HUES64 (cell line): ENCODE results near the gene CDH13.

Experiments used
- H3K27ac ChIP-seq: 2 replicates; pipeline ENCODE4 v1.7.0; 2013; ENCODE audit warnings: low read depth, low read length, inconsistent platforms
- H3K27me3 ChIP-seq: 2 replicates; pipeline ENCODE4 v1.6.1; 2013; ENCODE audit warnings: mild to moderate bottlenecking, low read length; ENCODE audit not compliant: insufficient read depth
- H3K36me3 ChIP-seq: 2 replicates; pipeline ENCODE4 v1.6.1; 2013; ENCODE audit warnings: mild to moderate bottlenecking, low read length; ENCODE audit not compliant: insufficient read depth
- H3K4me1 ChIP-seq: 2 replicates; pipeline ENCODE4 v1.6.1; 2013; ENCODE audit warnings: mild to moderate bottlenecking, low read length, moderate library complexity; ENCODE audit not compliant: insufficient read depth
- H3K4me3 ChIP-seq: 2 replicates; pipeline ENCODE4 v1.5.1; 2013; ENCODE audit warnings: mild to moderate bottlenecking, low read length, moderate library complexity
- H3K9ac ChIP-seq: 2 replicates; pipeline ENCODE4 v1.6.1; 2013; ENCODE audit warnings: mild to moderate bottlenecking, low read depth, low read length
- H3K9me3 ChIP-seq: 2 replicates; pipeline ENCODE4 v1.6.1; 2013; ENCODE audit warnings: low read depth, low read length; ENCODE audit not compliant: insufficient read depth
- WGBS: fragments of 150-250, 120-280 bp; methylation state at CpG from one replicate; pipeline ENCODE4 v1.1.7; 2013; ENCODE audit warnings: missing lambda C conversion rate; 5-methylcytosine and 5-hydroxymethylcytosine counted together

The CDH13 gene

GRCh38 chr16:82763371-82763770, 136.6 kb downstream of the CDH13 start:
- H3K4me1 ChIP-seq = peaks cover 8% of the 10 kb centered on the region; the same call in 1 of the 2 replicates
- H3K27ac ChIP-seq = no peak overlapping the region
- H3K36me3 ChIP-seq = no peaks in the 10 kb centered on the region
- no peak overlapping the region for H3K9ac ChIP-seq
- H3K4me3 ChIP-seq = no peak overlapping the region
- no peaks in the 10 kb centered on the region for H3K27me3 ChIP-seq
- 88% methylated on average over 2 of the region's 2 CpGs for WGBS
- no peaks in the 10 kb centered on the region for H3K9me3 ChIP-seq

DNA sequence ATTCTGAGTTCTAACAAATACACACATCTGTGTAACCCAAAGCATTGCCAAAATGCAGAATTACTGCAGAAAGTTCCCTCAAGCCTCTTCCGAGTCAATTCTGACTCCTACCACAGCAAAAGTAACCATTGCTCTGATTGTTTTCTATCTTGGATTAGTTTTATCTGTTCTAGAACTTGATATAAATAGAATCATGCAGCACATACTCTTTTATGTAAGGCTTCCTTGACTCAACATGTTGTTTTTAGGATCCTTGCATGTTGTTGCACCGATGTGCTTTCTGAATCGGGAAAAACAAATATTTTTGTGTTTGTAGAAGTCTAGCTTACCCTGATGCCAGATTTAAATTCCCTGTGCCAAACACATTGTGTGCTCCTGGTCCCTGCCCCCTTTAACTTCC, 140.4 kb downstream of the CDH13 start:
- no peak overlapping the region for H3K4me3 ChIP-seq
- no peak overlapping the region for H3K27ac ChIP-seq
- no peaks in the 10 kb centered on the region for H3K4me1 ChIP-seq
- no peaks in the 10 kb centered on the region for H3K36me3 ChIP-seq
- 94% methylated on average over 3 of the region's 3 CpGs for WGBS
- no peaks in the 10 kb centered on the region for H3K27me3 ChIP-seq
- H3K9ac ChIP-seq = no peak overlapping the region
- no peaks in the 10 kb centered on the region for H3K9me3 ChIP-seq

GRCh38 chr16:82767808-82768207, 141.0 kb downstream of the CDH13 start:
- Histone ChIP-seq H3K4me1 (no peaks in the 10 kb centered on the region), H3K27me3 (no peaks in the 10 kb centered on the region), H3K9me3 (no peaks in the 10 kb centered on the region), H3K36me3 (no peaks in the 10 kb centered on the region), H3K4me3 (no peak overlapping the region), H3K9ac (no peak overlapping the region), H3K27ac (no peak overlapping the region)
- 92% methylated on average over 4 of the region's 4 CpGs for whole genome bisulfite sequencing

GRCh38 chr16:82769845-82770244, 143.1 kb downstream of the CDH13 start:
- H3K27me3 ChIP-seq = no peaks in the 10 kb centered on the region
- no peak overlapping the region for H3K9ac ChIP-seq
- no peaks in the 10 kb centered on the region for H3K4me1 ChIP-seq
- no peaks in the 10 kb centered on the region for H3K9me3 ChIP-seq
- H3K36me3 ChIP-seq = no peaks in the 10 kb centered on the region
- 94% methylated on average over 5 of the region's 5 CpGs for WGBS
- no peak overlapping the region for H3K4me3 ChIP-seq
- H3K27ac ChIP-seq = no peak overlapping the region

- no peak overlapping the region for H3K4me3 ChIP-seq
- 94% methylated on average over 3 of the region's 3 CpGs for WGBS
- no peaks in the 10 kb centered on the region for H3K36me3 ChIP-seq
- H3K27ac ChIP-seq = no peak overlapping the region
- no peaks in the 10 kb centered on the region for H3K4me1 ChIP-seq
- no peak overlapping the region for H3K9ac ChIP-seq
- no peaks in the 10 kb centered on the region for H3K27me3 ChIP-seq
- no peaks in the 10 kb centered on the region for H3K9me3 ChIP-seq
Measured at GRCh38 chr16:82772215-82772614, 145.4 kb downstream of the CDH13 start.

- 95% methylated on average over 1 of the region's 1 CpG for WGBS
- H3K27ac ChIP-seq = no peak overlapping the region
- H3K4me1 ChIP-seq = no peaks in the 10 kb centered on the region
- no peak overlapping the region for H3K4me3 ChIP-seq
- no peaks in the 10 kb centered on the region for H3K36me3 ChIP-seq
- H3K9ac ChIP-seq = no peak overlapping the region
- H3K9me3 ChIP-seq = no peaks in the 10 kb centered on the region
- H3K27me3 ChIP-seq = no peaks in the 10 kb centered on the region
Measured at GRCh38 chr16:82773018-82773417, 146.2 kb downstream of the CDH13 start.

GRCh38 chr16:82776470-82777146, 149.8 kb downstream of the CDH13 start:
- Histone ChIP-seq H3K27me3 (no peaks in the 10 kb centered on the region), H3K4me3 (no peak overlapping the region), H3K9me3 (no peaks in the 10 kb centered on the region), H3K27ac (no peak overlapping the region), H3K36me3 (no peaks in the 10 kb centered on the region), H3K4me1 (no peaks in the 10 kb centered on the region), H3K9ac (no peak overlapping the region)
- WGBS = 94% methylated on average over 5 of the region's 5 CpGs

GRCh38 chr16:82782715-82783251, 156.0 kb downstream of the CDH13 start:
- Histone ChIP-seq H3K27me3 (no peaks in the 10 kb centered on the region), H3K27ac (no peak overlapping the region; the same call in 1 of the 2 replicates), H3K4me3 (no peak overlapping the region), H3K36me3 (no peaks in the 10 kb centered on the region), H3K4me1 (peaks cover 8% of the 10 kb centered on the region; the same call in 1 of the 2 replicates), H3K9me3 (no peaks in the 10 kb centered on the region), H3K9ac (no peak overlapping the region)
- 65% methylated on average over 11 of the region's 11 CpGs for WGBS

- Histone ChIP-seq H3K9ac (no peak overlapping the region), H3K27ac (no peak overlapping the region), H3K4me3 (no peak overlapping the region), H3K27me3 (no peaks in the 10 kb centered on the region), H3K36me3 (no peaks in the 10 kb centered on the region), H3K4me1 (peaks cover 8% of the 10 kb centered on the region; the same call in 1 of the 2 replicates), H3K9me3 (no peaks in the 10 kb centered on the region)
- 71% methylated on average over 6 of the region's 8 CpGs for WGBS
Measured at GRCh38 chr16:82783933-82784572, 157.3 kb downstream of the CDH13 start.

GRCh38 chr16:82784573-82784968, 157.8 kb downstream of the CDH13 start:
- Histone ChIP-seq H3K27ac (no peak overlapping the region), H3K36me3 (no peaks in the 10 kb centered on the region), H3K9ac (no peak overlapping the region), H3K4me3 (no peak overlapping the region), H3K27me3 (no peaks in the 10 kb centered on the region), H3K4me1 (peaks cover 8% of the 10 kb centered on the region; the same call in 1 of the 2 replicates), H3K9me3 (no peaks in the 10 kb centered on the region)
- WGBS = 97% methylated on average over 3 of the region's 3 CpGs

DNA sequence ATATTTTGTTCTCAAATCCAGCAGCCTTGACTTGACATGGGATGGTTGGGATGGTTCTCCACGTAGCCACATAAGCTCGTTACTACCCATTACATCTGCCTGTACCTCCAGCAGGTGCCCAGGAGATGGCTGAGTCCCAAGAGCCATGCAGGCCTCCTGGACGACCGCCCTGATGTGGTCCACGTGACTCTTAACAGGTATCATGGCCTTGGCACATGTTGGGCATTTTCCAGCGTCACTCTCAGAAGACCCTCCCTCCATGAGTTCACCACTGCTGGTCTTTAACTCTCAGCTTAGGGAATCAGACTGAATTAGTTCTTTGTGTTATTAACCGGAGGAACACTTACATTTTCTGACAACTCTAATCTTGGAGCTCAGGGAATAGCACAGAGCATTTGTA, 161.5 kb downstream of the CDH13 start:
- Histone ChIP-seq H3K27me3 (no peaks in the 10 kb centered on the region), H3K27ac (no peak overlapping the region), H3K4me1 (0 out of 2 replicates have a peak, but pooled peaks cover under 1% of the 10 kb centered on the region), H3K36me3 (no peaks in the 10 kb centered on the region), H3K9ac (no peak overlapping the region), H3K9me3 (no peaks in the 10 kb centered on the region), H3K4me3 (no peak overlapping the region)
- 84% methylated on average over 7 of the region's 7 CpGs for WGBS
